ENCODE results near the gene SPARCL1.

DNA sequence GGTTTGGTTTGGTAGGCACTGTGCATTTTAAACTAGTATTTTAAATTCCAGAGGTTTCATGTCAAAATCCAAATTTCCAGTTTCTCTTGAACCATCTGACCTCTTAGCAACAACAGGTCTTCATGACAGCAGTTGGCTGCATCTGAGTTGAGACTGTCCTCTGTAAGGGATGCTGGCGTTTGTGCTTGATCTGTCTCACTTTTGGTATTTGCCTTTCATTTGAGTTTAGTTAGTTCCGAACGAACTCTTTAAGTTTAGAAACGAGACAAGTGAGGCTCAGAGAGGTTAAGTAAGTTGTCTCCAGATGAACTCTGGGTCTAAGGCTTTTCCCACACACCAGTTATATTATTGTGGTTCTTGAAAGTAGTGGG, 29.1 kb downstream of the SPARCL1 start:
- TF ChIP-seq FOXM1 (IDR thresholded peaks at IDR 0.05; ENCODE audit: low read depth, low read length) (no peak), NFIC (IDR thresholded peaks at IDR 0.05; ENCODE audit: low read depth, low read length) (peak; percentile 6; the same call in 1 of the 2 replicates), RAD21 (IDR thresholded peaks at IDR 0.05; ENCODE audit: insufficient read depth, low read depth, low read length) (no peak)

Data from GM12878 (cell line).